NOMO-1 treated with DMSO at 0.1 percent for 48 hours (cell line): ENCODE measurements around the gene CUX1.

Source experiments
- DNase-seq: peaks from one replicate; lab custom pipeline; 2025; ENCODE audit not compliant: unreplicated experiment; lab: John Stamatoyannopoulos, UW

Gene CUX1

GRCh38 chr7:102279537-102280400 lies 462.3 kb downstream of the CUX1 start:
- DNase-seq: peak; percentile 54

DNA sequence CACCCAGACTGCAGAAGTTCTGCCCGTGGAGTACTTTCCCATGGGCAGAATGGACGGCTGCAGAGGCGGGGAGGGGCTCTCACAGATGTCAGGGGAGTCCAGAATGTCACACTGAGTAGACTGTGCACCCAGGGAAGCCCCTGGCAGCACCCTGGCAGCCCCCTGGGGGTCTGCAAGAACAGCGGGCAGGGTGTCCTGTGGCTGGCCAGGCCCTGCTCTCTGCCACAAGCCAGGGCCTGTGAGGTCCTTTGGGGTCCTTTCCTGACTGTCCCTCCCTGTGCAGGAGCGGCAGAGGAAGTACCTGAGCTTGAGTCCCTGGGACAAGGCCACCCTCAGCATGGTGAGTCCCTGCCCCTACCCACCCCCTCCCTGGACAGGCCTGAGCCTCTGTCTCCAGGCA lies 463.1 kb downstream of the CUX1 start:
- DNase-seq: no peak

DNA sequence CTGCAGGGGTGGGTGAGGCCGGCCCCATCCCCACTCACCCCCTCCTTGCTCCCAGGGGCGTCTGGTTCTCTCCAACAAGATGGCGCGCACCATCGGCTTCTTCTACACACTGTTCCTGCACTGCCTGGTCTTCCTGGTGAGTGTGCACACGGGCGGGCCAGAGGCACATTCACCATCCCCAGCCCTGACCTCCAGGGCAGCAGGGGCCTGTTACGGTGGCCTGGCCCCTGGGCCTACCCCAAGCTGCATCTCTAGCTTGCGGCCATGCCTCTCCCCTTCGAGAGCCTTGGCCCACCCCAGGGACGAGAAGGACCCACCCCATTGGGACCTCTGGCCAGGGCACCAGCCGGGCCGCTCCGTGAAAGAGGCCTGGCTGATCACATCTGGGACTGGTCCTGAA lies 464.4 kb downstream of the CUX1 start:
- DNase-seq: no peak

- no peak for DNase-seq
These were observed 465.3 kb downstream of the CUX1 start for GRCh38 chr7:102282465-102283362.

DNA sequence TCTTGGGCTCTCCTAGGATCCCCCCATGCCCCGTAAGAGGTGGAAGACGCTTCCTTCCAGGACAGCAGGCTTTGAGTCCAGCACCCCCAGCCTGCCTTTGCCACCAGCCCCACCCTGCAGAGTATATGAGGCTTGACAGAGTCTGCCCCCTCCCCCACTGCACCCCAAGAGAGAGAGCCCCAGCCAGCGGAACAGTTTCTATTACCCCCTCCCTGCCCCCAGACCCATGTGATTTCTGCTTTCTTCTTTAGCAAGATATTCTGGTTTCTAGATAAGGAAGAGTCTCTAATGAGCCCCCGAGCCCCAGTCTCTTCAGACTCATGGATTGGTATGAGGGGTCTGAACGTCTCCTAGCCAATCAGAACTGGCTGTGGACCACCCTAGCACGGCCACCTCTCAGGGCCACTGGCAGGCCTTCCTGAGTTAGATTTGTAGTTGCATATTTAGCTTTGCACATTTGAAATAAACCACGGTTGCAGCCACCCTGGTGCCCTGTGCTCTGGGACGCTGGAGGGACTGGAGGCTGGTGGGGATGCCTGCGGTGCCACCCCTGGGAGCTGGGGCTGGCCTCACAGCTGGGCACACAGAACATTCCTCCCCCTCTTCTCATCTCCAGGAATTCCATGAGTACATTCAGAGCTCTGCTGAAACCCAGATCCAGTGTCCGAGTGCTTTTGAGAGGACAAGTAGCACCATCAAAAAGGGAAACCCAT lies 466.2 kb downstream of the CUX1 start:
- no peak for DNase-seq

DNA sequence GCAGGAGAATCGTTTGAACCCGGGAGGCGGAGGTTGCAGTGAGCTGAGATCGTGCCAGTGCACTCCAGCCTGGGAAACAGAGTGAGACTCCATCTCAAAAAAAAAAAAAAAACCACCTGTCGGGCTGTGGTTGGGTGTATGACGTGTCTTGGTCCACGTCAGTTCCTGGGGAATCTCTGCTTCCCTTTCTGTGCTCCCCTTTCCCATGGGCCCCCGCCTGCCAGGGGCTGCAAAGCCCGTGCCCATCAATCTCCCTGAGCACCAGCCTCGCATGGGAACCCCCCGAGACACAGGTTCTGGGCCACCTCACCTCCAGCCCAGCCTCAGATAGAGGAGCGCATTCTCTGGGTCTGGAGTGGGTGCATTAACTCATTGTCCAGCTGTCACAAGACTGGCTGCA lies 467.0 kb downstream of the CUX1 start:
- DNase-seq: no peak

GRCh38 chr7:102284891-102285539 lies 467.6 kb downstream of the CUX1 start:
- DNase-seq: peak; percentile 64

- DNase-seq: peak; percentile 43
These were observed 468.3 kb downstream of the CUX1 start for GRCh38 chr7:102285540-102286236.

DNA sequence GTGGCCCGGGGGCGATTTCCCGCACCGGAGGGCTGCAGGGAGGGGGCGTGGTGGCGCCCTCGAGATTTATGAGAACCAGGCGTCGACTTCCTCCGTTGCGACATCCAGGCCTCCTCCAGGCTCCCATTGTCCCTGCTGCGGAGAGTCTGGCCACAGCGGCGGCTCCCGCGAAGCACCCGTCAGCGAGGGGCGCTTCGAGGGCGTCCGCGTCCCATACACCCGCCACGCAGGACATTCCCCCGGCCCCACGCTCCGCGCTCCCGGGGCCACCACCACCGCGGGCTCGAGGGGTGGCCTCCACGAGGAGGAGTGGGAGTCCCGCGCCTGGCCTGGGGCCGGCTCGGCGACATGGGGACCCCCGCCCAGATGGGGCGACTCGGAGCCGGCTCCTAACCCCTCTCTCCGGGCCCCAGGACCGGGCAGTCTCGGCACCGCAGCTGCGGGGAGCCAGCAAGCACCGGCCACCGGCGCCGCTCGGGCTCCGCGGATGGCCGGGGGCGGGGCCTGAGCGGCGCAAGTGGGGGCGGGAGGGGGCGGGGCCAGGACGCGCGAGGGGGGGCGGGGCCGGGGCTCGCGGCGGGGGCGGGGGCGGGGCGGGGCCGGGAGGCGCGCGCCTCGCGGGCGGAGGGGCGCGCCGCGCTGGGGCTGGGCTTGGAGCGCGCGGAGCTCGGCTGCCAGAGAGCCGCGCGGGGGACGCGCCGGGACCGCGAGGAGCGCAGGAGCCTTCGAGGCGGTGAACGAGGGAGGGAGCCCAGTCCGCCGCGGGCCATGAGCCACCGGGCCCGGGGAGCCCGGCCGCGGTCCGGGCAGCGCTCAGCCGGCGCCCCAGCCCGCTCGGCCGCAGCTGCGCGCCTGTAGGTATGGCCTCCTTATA lies 469.0 kb downstream of the CUX1 start, which contains the start of gene SH2B2:
Gene SH2B2 (plus strand): TSS at position 632 of the 874 bp plus-strand sequence. CDS start 13,683 bp downstream, outside the sequence.
- peak; percentile 91 for DNase-seq

DNA sequence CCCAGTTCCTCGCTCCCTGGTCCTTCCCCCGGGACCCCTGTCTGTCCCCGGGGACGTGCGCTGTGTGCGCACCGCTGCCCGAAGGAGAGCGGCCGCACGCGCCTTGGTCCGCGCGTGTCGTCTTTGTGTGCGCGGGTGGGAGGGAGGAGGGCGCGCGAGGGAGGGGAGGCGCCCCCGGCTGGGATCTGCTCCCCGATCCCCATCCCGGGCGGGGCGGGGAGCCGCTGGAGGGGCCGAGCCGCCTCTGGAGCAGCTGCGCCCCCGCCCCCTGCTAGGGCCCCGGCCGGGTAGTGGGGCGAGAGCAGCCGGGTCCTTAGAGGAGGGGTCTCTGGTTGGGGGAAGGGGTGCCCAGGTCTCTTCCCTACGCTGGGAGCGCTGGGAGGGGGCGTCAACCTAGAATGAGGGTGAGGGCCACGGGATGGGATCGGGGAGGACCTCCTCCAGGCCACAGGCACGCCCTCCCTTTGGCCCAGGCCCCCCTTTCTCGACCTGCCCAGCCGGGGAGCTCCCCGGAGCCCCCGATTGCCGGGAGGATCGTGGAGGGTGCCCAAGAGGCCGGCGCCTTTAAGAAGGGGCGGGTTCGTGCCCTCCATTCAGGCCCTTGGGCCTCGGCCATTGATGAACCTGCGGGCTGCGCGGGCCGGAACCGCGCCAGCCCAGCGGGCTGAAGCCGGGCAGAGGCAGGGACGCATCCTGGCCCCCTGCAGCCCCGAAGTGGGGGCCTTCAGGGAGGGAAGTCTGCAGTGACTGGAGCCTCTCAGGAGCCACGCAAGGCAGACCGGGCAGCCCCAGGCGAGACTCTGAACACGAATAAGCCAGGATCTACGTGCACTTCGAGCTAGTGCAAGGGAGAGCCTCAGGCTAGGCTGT lies 469.9 kb downstream of the CUX1 start:
- peak; percentile 56 for DNase-seq

- DNase-seq: no peak
These were observed 470.5 kb downstream of the CUX1 start for GRCh38 chr7:102287981-102288278.

GRCh38 chr7:102288285-102288930 lies 471.0 kb downstream of the CUX1 start:
- DNase-seq: peak; percentile 74

GRCh38 chr7:102289057-102289456 lies 471.6 kb downstream of the CUX1 start:
- DNase-seq: no peak

GRCh38 chr7:102291056-102291915 lies 473.9 kb downstream of the CUX1 start:
- no peak for DNase-seq

GRCh38 chr7:102291916-102292267 lies 474.5 kb downstream of the CUX1 start:
- no peak for DNase-seq

DNA sequence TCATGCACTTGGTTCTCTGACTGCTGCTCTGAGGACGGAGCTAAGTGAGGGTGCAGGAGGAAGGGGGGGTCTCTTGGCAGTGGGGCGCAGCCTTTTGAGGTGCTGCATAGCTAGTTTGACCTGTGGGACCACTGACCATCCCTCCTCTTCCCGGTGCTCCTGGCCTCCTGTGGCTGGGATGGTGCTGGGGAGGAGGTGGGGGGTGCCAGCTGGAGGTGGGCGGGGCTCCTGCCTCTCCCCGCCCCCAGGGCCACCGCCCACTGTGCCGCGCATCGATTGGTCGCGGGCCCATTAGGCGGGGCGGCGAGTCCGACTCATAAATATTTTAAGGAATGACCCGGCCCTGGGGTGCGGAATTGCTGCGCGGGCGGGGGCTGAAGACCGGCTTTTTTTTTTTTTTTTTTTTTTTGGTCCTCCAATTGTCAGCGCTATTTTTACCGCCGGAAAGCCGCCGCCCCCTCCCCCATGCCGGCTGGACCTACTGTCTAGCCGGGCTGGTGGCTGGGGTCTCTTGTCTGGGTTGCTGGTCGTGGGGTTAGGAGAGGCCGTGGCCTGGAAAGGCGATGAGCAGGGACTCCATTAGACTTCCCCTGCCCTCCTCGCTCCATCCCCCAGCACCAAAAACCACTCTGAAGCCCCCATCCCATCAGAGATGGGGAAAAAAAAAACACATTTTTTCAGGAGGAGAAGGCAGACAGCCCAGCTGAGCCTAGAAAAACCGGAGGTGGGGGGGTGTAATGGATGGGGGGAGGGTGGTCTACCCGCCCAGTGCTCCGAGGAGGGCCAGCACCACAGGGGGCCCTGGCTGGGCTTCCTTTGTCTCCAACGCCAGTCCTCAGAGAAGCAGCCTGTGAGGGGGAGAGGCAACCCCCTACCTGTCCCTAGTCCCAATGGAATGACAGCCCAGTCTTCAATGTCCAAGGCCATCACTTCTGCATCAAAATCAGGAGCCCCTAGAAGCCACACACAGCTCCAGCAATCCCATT lies 475.7 kb downstream of the CUX1 start:
- DNase-seq: no peak
